NCI-H128 (cell line): ENCODE results near the gene TUFT1.
A peak's percentile ranks its signal among the peaks of the same experiment; 100 is the strongest.

Experiments
- DNase-seq: peaks from one replicate; lab custom pipeline; 2025; ENCODE audit not compliant: unreplicated experiment; lab: John Stamatoyannopoulos, UW

The TUFT1 gene

DNA sequence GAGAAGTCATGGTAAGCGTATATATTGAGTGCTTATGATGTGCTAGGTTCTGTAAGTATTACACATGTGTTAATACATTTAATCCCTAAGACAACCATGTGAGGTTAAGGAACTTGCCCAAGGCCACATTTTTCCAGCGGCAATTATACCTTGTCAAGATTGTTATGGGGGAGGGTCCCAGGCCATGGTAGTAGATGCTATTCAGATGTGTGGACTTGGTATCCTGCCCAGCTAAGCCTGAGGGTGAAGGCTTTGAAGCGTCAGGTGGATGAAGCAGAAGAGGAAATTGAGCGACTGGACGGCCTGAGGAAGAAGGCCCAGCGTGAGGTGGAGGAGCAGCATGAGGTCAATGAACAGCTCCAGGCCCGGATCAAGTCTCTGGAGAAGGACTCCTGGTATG, 3.6 kb upstream of the TUFT1 start:
- DNase-seq = no peak

DNA sequence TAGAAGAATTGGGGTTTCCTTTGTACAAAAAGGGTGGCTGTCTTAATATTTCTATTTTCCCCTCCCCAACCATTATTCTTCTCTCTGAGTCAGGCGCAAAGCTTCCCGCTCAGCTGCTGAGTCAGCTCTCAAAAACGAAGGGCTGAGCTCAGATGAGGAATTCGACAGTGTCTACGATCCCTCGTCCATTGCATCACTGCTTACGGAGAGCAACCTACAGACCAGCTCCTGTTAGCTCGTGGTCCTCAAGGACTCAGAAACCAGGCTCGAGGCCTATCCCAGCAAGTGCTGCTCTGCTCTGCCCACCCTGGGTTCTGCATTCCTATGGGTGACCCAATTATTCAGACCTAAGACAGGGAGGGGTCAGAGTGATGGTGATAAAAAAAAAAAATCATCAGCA, 3.0 kb upstream of the TUFT1 start:
- no peak for DNase-seq

GRCh38 chr1:151539321-151540020, 638 bp upstream of the TUFT1 start:
- DNase-seq = peak; percentile 89

DNA sequence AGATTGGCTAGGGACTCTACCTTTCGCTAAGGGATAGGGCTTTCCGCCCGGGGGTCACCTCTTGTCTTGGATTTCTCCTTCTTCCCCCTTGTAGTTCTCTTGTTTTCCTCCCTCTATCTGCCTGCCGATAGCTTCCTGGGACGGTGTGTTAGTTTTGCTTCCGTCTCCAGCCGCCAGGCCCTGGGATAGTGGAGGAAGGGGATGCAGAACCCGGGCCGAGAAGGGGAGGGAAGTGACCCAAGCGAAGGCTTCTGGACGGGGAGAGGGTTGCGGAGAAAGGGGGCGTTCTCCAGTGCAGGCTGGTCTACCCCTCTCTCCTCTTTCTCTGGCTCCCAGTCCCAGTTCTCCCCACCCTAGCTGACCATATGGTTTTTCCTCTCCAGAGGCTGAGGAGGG, 871 bp downstream of the TUFT1 start:
- no peak for DNase-seq

GRCh38 chr1:151541752-151542151, 1.6 kb downstream of the TUFT1 start:
- DNase-seq = no peak

DNA sequence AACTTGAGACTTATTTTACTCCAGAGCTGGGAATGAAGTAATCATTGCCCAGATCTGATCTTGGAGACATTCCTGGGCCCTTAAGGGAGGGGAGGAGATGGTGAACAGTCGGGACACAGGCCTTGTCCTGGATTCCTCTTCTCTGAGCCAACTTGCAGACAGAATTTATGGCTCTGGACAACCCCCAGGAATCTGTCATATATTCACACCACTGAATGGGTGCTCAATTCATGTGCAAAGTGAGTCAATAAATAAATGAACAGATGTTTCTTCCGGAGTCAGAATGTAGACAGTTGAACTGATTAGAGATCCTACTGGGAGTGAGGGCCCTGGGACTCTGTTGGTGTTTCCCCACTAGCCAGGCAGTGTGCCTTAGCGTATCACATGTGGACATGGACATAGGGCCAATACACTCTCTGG, 2.6 kb downstream of the TUFT1 start:
- no peak for DNase-seq

DNA sequence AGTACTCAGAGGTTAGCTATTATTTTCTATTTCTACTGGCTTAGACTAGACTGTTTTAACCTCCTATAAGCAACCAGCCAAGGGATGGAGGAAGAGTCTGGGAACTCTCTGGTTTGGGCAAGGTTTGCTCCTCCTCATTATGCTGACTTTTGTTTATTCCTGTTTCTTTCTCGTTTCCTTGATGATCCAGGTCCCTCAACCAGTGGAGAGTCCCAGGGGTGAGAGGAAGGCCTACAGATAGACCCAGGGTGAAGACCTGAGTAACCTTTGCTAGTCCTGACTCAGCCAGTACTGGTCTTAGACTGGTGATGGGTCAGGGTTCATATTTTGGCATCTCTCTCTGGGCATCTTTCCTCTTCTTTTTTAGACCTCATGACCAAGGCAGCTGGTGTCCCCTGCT, 5.4 kb downstream of the TUFT1 start:
- DNase-seq = no peak

- no peak for DNase-seq
Observed at GRCh38 chr1:151546011-151546925, 6.2 kb downstream of the TUFT1 start.

DNA sequence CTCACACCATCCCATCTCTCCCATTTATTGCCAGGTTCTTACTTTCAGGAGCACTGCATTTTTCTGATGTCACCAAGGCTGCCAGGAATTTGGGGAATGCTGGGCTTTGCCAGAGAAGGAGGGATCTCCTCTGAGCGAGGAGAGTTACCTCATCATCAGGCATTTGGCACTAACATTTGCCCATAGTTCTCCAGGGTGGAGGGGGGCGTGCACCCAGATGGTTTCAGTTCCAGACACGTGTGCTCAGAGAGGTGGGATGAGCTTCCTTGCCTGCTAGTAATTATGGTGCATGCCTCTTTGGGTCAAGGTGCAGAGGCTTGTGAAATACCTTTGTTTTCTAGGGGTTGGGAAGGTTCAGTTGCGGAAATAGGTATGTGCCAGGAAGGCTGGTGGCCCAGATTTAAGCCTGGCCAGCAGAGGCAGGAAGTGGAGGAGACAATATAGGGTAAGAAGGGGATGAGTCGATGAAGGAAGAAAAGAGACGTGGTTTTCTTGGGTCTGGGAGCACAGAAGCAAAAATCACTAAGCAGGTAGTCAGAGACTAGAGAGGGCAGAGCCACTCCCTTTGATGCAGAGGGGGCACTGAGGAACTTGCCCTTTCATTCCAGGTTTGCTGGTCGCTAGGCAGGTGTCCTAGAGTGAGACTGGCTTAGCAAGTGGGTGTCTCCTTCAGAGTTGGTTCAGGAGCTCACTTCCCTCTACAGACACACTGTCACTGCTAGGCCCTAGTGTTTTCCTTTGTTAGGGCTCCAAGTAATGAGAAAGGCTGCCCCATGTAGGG, 7.2 kb downstream of the TUFT1 start:
- DNase-seq = no peak

GRCh38 chr1:151547900-151548230, 7.8 kb downstream of the TUFT1 start:
- DNase-seq = no peak

DNA sequence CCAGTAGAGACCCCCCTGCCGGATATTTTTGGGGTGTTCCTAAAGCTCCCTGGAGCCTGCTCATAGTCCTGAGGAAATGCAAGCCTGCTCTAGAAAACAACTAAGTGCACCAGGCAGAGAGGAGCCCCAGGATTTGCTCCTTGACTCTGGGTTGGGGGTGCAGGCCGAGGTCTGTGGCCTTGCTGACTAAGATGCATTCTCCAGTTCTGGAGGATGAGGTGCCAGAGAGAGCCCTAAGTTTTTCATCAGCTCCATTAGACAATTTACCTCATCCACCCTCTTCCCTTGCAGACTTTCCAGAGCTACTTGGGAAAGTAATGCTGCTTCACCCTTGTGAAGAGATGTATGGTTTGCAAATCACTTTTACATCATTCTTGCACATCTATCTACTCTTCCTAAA, 9.1 kb downstream of the TUFT1 start:
- no peak for DNase-seq

DNA sequence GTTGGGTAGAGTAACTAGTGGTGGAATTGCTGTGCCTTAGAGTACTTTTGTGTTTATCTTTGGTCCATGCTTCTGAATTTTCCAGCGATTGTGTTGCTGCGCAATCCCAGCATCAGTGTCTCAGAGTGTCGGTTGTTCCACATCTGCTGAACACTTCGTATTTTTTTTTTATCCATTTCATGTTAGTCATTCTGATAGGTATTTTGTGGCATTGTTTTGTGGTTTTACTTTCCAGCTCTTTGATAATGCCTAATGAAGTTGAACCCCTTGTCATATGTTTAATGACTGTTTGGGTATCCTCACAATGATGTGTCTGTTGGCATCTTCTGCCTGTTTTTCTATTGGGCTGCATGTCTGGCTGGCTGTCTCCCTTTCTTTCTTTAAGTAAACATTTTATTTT, 13.6 kb downstream of the TUFT1 start:
- DNase-seq = no peak

GRCh38 chr1:151556052-151556451, 15.9 kb downstream of the TUFT1 start:
- DNase-seq = no peak

- DNase-seq = no peak
Observed at GRCh38 chr1:151562661-151563060, 22.6 kb downstream of the TUFT1 start.

- no peak for DNase-seq
Observed at GRCh38 chr1:151563376-151563775, 23.3 kb downstream of the TUFT1 start.

DNA sequence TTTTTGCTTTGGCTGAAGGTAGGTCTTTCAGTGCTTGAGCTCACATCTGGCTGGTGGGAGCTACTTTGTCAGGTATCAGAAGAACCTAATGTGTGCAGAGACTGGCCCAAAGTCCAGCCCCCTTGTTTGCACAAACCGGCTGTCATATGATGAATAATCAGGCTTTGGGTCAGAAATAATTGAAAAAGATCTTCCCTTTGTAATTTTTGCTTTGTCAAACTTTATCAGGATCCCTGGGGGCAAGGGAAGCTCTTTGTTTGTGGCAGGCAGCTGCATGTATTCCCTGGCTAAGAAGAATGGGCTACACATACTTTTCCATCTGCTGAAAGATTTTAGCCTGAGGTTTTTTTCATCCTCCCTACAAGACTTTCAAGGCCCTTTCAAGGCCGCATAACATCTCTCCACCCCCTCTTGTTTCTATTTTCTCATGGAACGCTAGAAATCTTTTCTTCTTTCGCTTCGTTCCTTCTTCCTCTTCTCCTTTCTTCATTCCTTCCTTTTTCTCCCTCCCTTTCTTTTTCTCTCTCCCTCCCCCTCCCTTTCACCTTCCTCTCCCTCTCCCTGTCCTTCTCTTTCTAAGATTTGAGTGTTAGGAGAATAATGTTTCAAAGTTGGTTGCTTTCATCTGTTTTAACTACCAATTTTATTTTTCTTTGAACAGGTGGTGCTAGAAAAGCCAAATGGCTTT, 25.5 kb downstream of the TUFT1 start:
- no peak for DNase-seq

- DNase-seq = no peak
Observed at GRCh38 chr1:151568626-151569088, 28.5 kb downstream of the TUFT1 start.

GRCh38 chr1:151570819-151571218, 30.7 kb downstream of the TUFT1 start:
- no peak for DNase-seq

DNA sequence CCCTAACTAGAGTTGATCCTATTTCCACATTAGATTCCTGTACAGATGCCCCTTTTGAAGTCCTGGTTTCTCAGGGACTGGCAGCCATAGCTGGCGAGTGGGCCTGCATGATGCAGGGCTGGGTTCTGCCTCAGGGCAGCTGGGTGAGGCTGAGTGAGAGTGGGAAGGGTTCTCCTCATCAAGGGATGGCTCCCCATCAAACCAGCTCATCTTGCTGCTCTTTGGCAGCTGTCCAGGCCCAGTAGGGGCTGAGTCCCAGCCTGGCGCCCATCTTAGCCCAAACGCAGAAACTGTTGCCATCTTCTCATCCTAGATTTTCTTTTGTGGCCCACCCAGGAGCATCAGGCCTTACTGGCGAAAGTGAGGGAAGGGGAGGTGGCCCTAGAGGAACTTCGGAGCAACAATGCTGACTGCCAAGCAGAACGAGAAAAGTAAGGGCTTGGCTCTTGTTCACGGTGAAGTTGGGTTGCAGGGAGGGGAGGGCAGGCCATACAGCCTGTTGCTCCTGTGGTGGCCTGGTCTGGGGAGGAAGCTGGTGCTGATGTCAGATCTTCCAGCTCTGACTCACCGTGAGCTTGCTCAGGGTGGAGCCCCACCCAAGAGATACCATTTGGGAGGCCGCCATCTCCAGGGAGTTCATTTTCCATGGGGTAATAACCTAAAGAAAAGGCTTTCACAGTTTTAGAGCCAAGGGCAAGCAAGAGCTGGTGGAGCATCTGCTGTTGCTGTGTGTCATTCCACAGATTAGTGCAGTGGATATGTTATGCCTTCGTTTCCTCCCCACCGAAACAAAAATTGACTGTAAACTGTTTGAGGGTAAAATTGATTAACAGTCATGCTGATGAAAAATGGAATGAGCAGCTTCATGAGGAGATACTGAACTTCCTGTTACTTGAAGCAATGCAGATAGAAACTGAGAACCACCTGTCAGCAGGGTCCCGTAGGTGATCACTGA, 34.7 kb downstream of the TUFT1 start:
- DNase-seq = no peak

DNA sequence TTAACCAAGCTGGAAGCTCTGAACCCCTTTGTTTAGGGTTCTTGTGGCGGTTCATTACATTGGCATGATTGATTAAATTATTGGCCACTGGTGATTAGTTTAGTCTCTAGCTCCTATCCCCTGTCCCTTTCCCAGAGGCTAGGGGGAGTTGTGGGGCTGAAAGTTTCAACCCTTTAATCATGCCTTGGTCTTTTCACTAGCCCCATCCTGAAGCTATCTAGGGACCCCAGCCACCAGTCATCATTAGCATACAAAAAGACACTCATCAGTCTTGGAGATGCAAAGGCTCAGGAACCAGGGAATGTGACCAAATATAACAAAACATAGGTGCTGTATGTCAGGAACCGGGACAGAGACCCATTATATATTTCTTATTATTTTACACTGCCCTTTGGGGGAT, 37.1 kb downstream of the TUFT1 start:
- DNase-seq = no peak
